OCI-LY7 (cell line): Measurements from ENCODE around the gene SGIP1. TPM values are rescaled to one million over a fixed set of nuclear protein-coding genes. Genes with fewer than 3 reads are reported as not detected.

Experiments used
- BruUV-seq: library from RNA; stranded (reverse); fragments of 400-500 nt; replicated peaks from 2 replicates; lab custom pipeline; 2021; lab: Mats Ljungman, UMichigan
- CTCF ChIA-PET: fragments of 300-600 bp; sonication (Branson Sonifier 250); formaldehyde crosslinking; loops from one replicate; lab custom pipeline; 2022; ENCODE audit warnings: antibody characterized with exemption; ENCODE audit not compliant: unreplicated experiment; lab: Charles Lee
- POLR2A ChIA-PET: fragments of 300-600 bp; sonication (Branson Sonifier 250); formaldehyde crosslinking; loops from one replicate; lab custom pipeline; 2022; ENCODE audit warnings: antibody characterized with exemption; lab: Charles Lee
- DNase-seq: peaks from one replicate; pipeline ENCODE4 v3.0.0-alpha.2; 2015; ENCODE audit warnings: low spot score
- H2AFZ ChIP-seq: fragments of 200-600 bp; sonication (generic), shearing (Covaris generic); 2 replicates; pipeline ENCODE4 v1.6.1; 2014; ENCODE audit warnings: mild to moderate bottlenecking, antibody characterized with exemption, low read length, moderate library complexity
- H3K27ac ChIP-seq: fragments of 200-600 bp; sonication (generic); 2 replicates; pipeline ENCODE4 v1.5.1; 2014; ENCODE audit warnings: mixed run types, low read depth, mild to moderate bottlenecking, moderate library complexity, low read length, inconsistent platforms; ENCODE audit not compliant: poor library complexity, severe bottlenecking
- H3K36me3 ChIP-seq: fragments of 200-600 bp; sonication (generic); 2 replicates; pipeline ENCODE4 v1.6.1; 2014; ENCODE audit warnings: mild to moderate bottlenecking, antibody characterized with exemption, low read length, moderate library complexity, mixed read lengths; ENCODE audit not compliant: insufficient read depth
- H3K4me1 ChIP-seq: fragments of 200-600 bp; sonication (generic); 2 replicates; pipeline ENCODE4 v1.5.1; 2014; ENCODE audit warnings: mild to moderate bottlenecking, low read length; ENCODE audit not compliant: insufficient read depth, poor library complexity, severe bottlenecking
- H3K4me2 ChIP-seq: fragments of 200-600 bp; sonication (generic); 2 replicates; pipeline ENCODE4 v1.6.1; 2014; ENCODE audit warnings: mild to moderate bottlenecking, low read length
- H3K4me3 ChIP-seq: fragments of 200-600 bp; sonication (generic); 2 replicates; pipeline ENCODE4 v1.5.1; 2014; ENCODE audit warnings: mild to moderate bottlenecking, low read depth, low read length; ENCODE audit not compliant: poor library complexity, severe bottlenecking
- H3K79me2 ChIP-seq: fragments of 200-600 bp; sonication (generic); 2 replicates; pipeline ENCODE4 v1.6.1; 2016; ENCODE audit warnings: low read depth, mild to moderate bottlenecking, low read length, moderate library complexity, mixed read lengths; ENCODE audit not compliant: insufficient read depth
- H3K9me2 ChIP-seq: fragments of 200-600 bp; sonication (generic); 2 replicates; pipeline ENCODE4 v1.6.1; 2016; ENCODE audit warnings: mild to moderate bottlenecking, low read length, mixed read lengths; ENCODE audit not compliant: insufficient read depth
- H3K9me3 ChIP-seq: fragments of 200-600 bp; sonication (generic); 2 replicates; pipeline ENCODE4 v1.6.1; 2014; ENCODE audit warnings: mild to moderate bottlenecking, mixed run types, low read length, mixed read lengths
- H4K20me1 ChIP-seq: fragments of 200-600 bp; sonication (generic); 2 replicates; pipeline ENCODE4 v1.6.1; 2014; ENCODE audit warnings: mild to moderate bottlenecking, antibody characterized with exemption, low read length, moderate library complexity, mixed read lengths; ENCODE audit not compliant: insufficient read depth
- EZH2phosphoT487 ChIP-seq: fragments of 200-600 bp; sonication (generic); IDR thresholded peaks from 2 replicates; pipeline ENCODE4 v1.6.1; 2018; ENCODE audit warnings: low read depth, borderline replicate concordance, mild to moderate bottlenecking, mixed run types, antibody characterized with exemption, low read length, moderate library complexity, mixed read lengths
- intact Hi-C: fragments of 100-400 bp; cut with micrococcal nuclease; formaldehyde crosslinking; loops from one replicate; pipeline ENCODE4 v1.10.0; 2022; ENCODE audit not compliant: unreplicated experiment
- total RNA-seq, 2 experiments: library from RNA; depleted of rRNA in 1 of 2; stranded (reverse); fragments of >200 nt in 1 of 2; shearing (Covaris generic) in 1 of 2; gene quantifications; 2 replicates each; pipeline ENCODE4 v1.2.3, GENCODE V29; 2014 to 2022
- TF ChIP-seq, protein P1 (sequence below): fragments of 200-600 bp; sonication (generic); conservative IDR thresholded peaks from 2 replicates; pipeline ENCODE4 v1.5.1; 2014; ENCODE audit warnings: mild to moderate bottlenecking, antibody characterized with exemption, low read length, moderate library complexity, mixed read lengths

The SGIP1 gene
- total RNA-seq, 2 experiments from 2014 or later = not detected

DNA sequence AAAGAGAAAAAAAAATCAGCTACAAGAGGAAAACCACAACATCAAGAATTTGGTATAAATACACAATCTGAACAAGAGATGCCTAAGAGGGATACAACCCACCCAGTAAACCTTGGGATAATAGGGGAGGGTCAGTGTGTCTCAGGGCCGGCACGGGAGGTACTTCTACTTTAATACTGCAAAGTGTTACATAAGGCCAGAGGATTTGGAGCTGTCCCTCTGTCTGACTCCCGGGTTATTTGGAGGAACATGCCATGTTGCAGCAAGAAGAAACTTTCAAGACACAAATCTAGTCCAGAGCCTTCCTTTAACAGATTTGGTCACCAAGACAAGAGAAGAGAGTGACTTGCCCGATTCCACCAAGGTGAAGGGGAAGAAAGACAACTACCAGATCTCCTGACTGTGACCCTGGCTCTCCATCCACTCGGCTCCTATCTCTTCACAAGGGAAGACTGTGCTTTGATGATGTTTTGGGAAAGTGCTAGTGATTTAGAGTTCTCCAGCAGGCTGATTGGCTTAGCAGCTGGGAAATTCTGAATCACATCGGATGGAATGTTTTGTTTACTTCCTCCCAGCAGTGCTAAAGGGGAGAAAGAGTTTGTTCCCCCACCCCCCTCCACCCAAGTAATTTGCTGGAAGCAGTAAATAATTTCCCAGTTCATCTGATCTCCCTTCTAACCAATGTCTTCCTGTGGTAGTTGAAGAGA, 29.3 kb downstream of the SGIP1 start:
- BruUV-seq = no TSS peak
- intact Hi-C loops = no loop called here

GRCh38 chr1:66563941-66564630, 30.1 kb downstream of the SGIP1 start:
- no peak overlapping the region for H3K4me2 ChIP-seq
- BruUV-seq = no TSS peak

More for the DNA sequence above, 29.3 kb downstream of the SGIP1 start:
- DNase-seq = no peak
- Histone ChIP-seq H3K4me1 (no peaks in the 10 kb centered on the region), H3K27ac (no peak overlapping the region), H3K4me3 (no peak overlapping the region), H2AFZ (no peak overlapping the region), H3K9me3 (no peaks in the 10 kb centered on the region), H4K20me1 (no peaks in the 10 kb centered on the region), H3K36me3 (no peaks in the 10 kb centered on the region), H3K9me2 (no peaks in the 10 kb centered on the region), H3K4me2 (no peak overlapping the region), H3K79me2 (no peaks in the 10 kb centered on the region)
- ChIA-PET POLR2A (interaction anchor here (0.7 kb wide), 1 partner anchor 11 kb away, joined by 8 read pairs; no protein-coding TSS in a partner anchor), CTCF (no interaction called here)
- TF ChIP-seq, protein P1, sequence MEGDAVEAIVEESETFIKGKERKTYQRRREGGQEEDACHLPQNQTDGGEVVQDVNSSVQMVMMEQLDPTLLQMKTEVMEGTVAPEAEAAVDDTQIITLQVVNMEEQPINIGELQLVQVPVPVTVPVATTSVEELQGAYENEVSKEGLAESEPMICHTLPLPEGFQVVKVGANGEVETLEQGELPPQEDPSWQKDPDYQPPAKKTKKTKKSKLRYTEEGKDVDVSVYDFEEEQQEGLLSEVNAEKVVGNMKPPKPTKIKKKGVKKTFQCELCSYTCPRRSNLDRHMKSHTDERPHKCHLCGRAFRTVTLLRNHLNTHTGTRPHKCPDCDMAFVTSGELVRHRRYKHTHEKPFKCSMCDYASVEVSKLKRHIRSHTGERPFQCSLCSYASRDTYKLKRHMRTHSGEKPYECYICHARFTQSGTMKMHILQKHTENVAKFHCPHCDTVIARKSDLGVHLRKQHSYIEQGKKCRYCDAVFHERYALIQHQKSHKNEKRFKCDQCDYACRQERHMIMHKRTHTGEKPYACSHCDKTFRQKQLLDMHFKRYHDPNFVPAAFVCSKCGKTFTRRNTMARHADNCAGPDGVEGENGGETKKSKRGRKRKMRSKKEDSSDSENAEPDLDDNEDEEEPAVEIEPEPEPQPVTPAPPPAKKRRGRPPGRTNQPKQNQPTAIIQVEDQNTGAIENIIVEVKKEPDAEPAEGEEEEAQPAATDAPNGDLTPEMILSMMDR = no peak
- TF ChIP-seq EZH2phosphoT487 = no peak

More at GRCh38 chr1:66563941-66564630, 30.1 kb downstream of the SGIP1 start:
- Histone ChIP-seq H3K79me2 (no peaks in the 10 kb centered on the region), H3K9me3 (no peaks in the 10 kb centered on the region), H3K4me3 (no peak overlapping the region), H2AFZ (no peak overlapping the region), H3K27ac (no peak overlapping the region), H3K9me2 (no peaks in the 10 kb centered on the region), H3K36me3 (no peaks in the 10 kb centered on the region), H4K20me1 (no peaks in the 10 kb centered on the region), H3K4me1 (no peaks in the 10 kb centered on the region)
- no peak for TF ChIP-seq EZH2phosphoT487
- TF ChIP-seq, protein P1 = no peak
- ChIA-PET CTCF (no interaction called here), POLR2A (interaction anchor here (0.7 kb wide), 1 partner anchor 10 kb away, joined by 8 read pairs; no protein-coding TSS in a partner anchor)
- DNase-seq = no peak
- intact Hi-C loops = no loop called here
